ENCODE measurements around the gene TTC22. TPM values are rescaled to one million over a fixed set of nuclear protein-coding genes. Genes with fewer than 3 reads are reported as not detected.

TTC22 gene
- total RNA-seq, 1 experiment from 2014 or later, result 1.2 TPM

DNA sequence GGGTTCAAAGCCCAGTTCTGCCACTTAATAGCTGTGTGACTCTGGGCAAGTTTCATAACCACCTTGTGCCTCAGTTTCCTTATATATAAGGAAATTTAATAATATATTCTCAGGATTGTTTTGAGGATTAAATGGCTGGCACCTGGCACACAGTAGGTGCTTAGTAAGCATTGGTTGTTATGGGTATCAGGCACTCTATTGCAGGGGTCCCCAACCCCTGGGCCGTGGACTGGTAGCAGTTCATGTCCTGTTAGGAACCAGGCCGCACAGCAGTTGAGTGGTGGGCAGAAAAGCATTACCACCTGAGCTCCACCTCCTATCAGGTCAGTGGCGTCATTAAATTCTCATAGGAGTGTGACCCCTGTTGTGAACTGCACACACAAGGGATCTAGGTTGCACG, 55.3 kb downstream of the TTC22 start:
- peaks cover 13% of the 10 kb centered on the region for H3K36me3 ChIP-seq (replicated peaks; ENCODE audit: control insufficient read depth, insufficient read depth, low read length)
- DNase-seq, result no peak

DNA sequence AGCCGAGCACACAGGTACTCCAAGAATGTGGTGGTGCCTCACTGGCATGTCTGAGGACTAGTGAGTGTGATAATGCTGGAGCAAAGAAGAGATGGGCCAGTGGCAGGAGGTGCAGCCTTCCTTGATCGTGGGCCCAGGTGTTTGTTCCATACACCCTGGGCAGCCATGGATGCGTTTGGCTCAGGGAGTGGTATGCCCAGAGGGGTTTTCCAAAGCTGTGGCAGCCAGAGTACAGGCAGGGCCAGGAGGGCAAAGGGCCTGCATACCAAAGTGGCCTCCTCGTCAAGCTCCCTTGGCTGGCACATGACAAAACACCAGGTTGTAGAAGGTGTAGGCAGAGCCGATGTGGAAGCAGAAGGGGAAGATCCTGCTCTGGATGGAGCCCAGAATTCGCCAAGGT, 55.8 kb downstream of the TTC22 start:
- Histone ChIP-seq H3K27me3 (ENCODE audit: control insufficient read depth, insufficient read depth, low read length) (no peaks in the 10 kb centered on the region; the same call in 1 of the 2 replicates), H3K36me3 (replicated peaks; ENCODE audit: control insufficient read depth, insufficient read depth, low read length) (peaks cover 16% of the 10 kb centered on the region)
- DNase-seq, result no peak

More for the DNA sequence above, 55.3 kb downstream of the TTC22 start:
- Histone ChIP-seq H3K27me3 (ENCODE audit: control insufficient read depth, insufficient read depth, low read length) (no peaks in the 10 kb centered on the region; the same call in 1 of the 2 replicates), H3K4me3 (ENCODE audit: insufficient read depth, low read depth, low read length) (no peak overlapping the region)

DNA sequence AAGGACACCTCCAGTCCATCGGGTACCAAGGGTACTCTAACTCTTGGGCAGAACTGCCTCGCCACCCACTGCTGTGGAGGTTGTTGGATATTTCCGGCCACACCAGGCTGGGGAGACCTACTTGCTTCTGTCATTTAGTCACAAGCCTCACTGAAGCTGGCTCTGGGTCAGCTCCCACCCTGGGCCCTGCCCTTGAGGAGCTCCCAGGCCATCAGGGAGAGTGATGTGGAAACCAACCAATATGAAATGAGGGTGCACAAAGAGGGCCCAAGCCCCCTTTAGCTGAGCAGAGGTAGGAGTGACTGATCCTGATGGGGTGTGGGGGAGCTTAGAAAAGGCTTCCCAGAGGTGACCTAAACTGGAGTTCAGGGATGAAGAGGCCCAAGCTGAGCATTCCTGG, 56.4 kb downstream of the TTC22 start:
- no peak overlapping the region for H3K4me3 ChIP-seq (ENCODE audit: insufficient read depth, low read depth, low read length)

More for the DNA sequence above, 55.8 kb downstream of the TTC22 start:
- H3K4me3 ChIP-seq (ENCODE audit: insufficient read depth, low read depth, low read length), result no peak overlapping the region

DNA sequence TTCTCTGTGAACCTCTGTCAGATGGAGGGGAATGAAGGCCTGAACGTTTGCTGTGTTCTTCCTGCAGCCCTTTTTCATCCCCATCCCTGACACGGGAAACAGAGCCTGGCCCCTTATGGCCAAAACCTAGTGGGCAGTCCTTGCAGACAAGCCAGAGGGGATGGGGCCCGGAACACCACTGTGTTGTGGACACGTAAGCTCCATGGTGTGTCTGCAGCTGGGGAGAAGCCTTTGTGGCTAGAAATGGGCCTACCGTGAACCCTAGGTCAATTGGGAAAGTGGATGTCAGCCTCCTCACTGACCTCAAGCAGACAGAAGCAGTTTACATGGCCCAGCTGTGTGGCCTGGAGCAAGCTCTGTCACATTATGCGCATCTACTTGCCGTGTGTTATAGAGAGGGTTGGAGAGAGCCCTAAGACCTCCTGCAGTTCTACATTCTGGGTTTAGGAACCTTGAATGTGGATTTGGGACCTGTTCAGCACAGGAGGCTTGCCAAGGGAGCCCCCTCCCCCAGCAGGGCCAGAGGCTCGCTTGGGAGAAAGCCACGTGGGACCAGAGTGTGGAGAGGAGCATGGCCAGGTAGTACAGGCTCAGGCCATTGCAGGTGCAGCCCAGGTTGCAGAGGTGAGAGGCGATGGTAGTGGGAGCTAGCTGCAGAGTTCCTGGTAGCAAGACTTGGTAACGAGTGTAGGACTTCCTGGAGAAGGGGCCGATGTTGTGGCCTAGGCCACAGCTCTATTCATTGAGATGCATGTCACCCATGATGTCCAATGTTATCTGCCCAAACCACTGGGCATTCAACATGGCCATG, 57.5 kb downstream of the TTC22 start:
- DNase-seq, result peak; percentile 10
- H3K36me3 ChIP-seq (replicated peaks; ENCODE audit: control insufficient read depth, insufficient read depth, low read length), result peaks cover 23% of the 10 kb centered on the region
- no peaks in the 10 kb centered on the region for H3K27me3 ChIP-seq (ENCODE audit: control insufficient read depth, insufficient read depth, low read length)
- no peak overlapping the region for H3K4me3 ChIP-seq (ENCODE audit: insufficient read depth, low read depth, low read length)

More for the DNA sequence above, 56.4 kb downstream of the TTC22 start:
- no peak for DNase-seq
- Histone ChIP-seq H3K27me3 (ENCODE audit: control insufficient read depth, insufficient read depth, low read length) (no peaks in the 10 kb centered on the region; the same call in 1 of the 2 replicates), H3K36me3 (replicated peaks; ENCODE audit: control insufficient read depth, insufficient read depth, low read length) (peaks cover 19% of the 10 kb centered on the region)

DNA sequence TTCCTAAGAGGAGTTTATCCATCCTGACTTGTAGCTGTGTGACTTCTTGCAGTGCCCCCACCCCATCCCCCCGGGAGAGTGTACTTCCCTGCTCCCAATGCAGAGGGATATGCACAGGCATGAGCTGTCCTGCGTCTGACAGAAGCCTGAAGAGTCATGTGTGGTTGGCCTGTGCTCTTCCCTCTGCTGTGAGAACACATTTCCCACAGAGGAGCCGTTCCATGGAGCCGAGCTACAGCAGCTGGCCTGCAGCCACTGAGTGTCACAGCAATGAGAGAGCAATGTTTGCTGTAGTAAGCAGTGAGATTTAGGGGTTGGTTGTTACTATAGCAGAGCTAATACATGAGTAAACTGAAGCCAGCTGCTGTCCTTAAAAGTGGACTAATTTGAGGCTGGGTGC, 58.8 kb downstream of the TTC22 start:
- no peak for DNase-seq
- no peaks in the 10 kb centered on the region for H3K27me3 ChIP-seq (ENCODE audit: control insufficient read depth, insufficient read depth, low read length)
- no peak overlapping the region for H3K4me3 ChIP-seq (ENCODE audit: insufficient read depth, low read depth, low read length)
- peaks cover 30% of the 10 kb centered on the region for H3K36me3 ChIP-seq (replicated peaks; ENCODE audit: control insufficient read depth, insufficient read depth, low read length)

DNA sequence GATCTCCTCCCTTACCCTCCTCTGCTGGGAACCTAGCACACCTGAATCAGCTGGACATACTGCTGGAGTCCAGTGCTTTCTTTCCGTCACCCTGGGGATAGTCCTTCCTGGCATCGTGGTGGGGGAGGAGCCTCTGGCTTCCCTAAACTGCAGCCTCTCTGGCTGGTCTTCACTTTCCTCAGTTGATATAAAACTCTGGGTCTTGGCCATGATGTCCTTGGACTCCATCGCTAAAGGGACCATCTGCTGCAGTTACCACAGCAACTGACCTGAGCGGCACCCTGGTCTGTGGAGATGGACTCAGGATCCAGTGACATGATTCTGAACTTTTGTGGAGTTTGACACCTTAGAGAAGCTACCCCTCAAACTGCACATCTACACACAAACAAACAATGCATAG, 59.6 kb downstream of the TTC22 start:
- DNase-seq, result no peak
- Histone ChIP-seq H3K4me3 (ENCODE audit: insufficient read depth, low read depth, low read length) (no peak overlapping the region), H3K27me3 (ENCODE audit: control insufficient read depth, insufficient read depth, low read length) (no peaks in the 10 kb centered on the region), H3K36me3 (replicated peaks; ENCODE audit: control insufficient read depth, insufficient read depth, low read length) (peaks cover 34% of the 10 kb centered on the region)

DNA sequence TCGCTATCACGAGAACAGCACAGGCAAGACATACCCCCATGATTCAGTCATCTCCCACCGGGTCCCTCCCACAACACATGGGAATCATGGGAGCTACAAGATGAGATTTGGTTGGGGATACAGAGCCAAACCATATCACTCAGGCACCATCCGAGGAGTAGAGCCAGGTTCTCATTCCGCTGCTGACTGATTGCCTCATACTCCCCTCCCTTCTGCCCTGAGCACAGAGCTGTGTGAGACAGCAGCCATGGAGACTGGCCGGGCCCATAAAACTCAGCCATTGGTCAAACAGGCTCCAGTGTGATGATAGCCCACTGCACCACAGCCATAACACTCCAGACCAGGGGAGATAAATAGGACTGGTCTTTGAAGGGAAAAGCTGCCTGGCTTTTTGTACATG, 62.9 kb downstream of the TTC22 start:
- DNase-seq, result no peak
- Histone ChIP-seq H3K27me3 (ENCODE audit: control insufficient read depth, insufficient read depth, low read length) (no peaks in the 10 kb centered on the region), H3K4me3 (ENCODE audit: insufficient read depth, low read depth, low read length) (no peak overlapping the region), H3K36me3 (replicated peaks; ENCODE audit: control insufficient read depth, insufficient read depth, low read length) (peaks cover 34% of the 10 kb centered on the region)

DNA sequence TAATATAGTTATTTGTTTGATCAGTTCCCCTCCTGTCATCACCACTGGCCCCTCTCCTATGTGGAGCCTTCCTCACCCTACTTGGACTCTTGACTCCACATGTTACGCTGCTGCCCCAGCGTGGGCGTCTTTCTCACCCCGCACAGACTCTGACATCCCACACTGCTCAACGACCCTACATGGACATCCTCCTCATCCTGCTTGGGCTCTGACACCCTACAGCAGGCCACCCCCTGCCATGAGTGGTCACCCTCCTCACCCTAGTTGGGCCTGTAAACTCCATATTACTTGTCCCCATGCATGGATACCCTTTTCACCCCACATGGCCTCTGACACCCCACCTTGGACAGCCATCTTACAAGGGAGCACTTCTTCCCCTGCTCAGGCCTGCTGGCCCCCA, 64.4 kb downstream of the TTC22 start:
- H3K36me3 ChIP-seq (replicated peaks; ENCODE audit: control insufficient read depth, insufficient read depth, low read length), result peaks cover 27% of the 10 kb centered on the region
- DNase-seq, result no peak
- H3K4me3 ChIP-seq (ENCODE audit: insufficient read depth, low read depth, low read length), result no peak overlapping the region
- no peaks in the 10 kb centered on the region for H3K27me3 ChIP-seq (ENCODE audit: control insufficient read depth, insufficient read depth, low read length)

Other genes with a start within 250 kb of the TTC22 start
- not detected in 2 replicates for gene FAM151A, start 177.8 kb downstream of the TTC22 start, total RNA-seq (2014; rRNA removed; shearing (Covaris generic))
- 0.03 and 0.18 TPM in 2 replicates for gene MROH7, start 159.5 kb downstream of the TTC22 start, total RNA-seq (2014; rRNA removed; shearing (Covaris generic))
- gene TTC4, start 85.5 kb downstream of the TTC22 start, total RNA-seq (2014; rRNA removed; shearing (Covaris generic)), result 35.8 and 37.3 TPM in 2 replicates
- 25.2 and 27.9 TPM in 2 replicates for gene PARS2, start 36.8 kb downstream of the TTC22 start, total RNA-seq (2014; rRNA removed; shearing (Covaris generic))
- gene DHCR24, start 85.9 kb upstream of the TTC22 start, total RNA-seq (2014; rRNA removed; shearing (Covaris generic)), result 278 and 349 TPM in 2 replicates
- gene TMEM61, start 179.3 kb upstream of the TTC22 start, total RNA-seq (2014; rRNA removed; shearing (Covaris generic)), result 1.0 and 1.8 TPM in 2 replicates
- gene BSND, start 197.6 kb upstream of the TTC22 start, total RNA-seq (2014; rRNA removed; shearing (Covaris generic)), result 0.30 and 0.62 TPM in 2 replicates
- 103 and 171 TPM in 2 replicates for gene PCSK9, start 238.2 kb upstream of the TTC22 start, total RNA-seq (2014; rRNA removed; shearing (Covaris generic))